ENCODE data around the gene CYB5R3.

The CYB5R3 gene

DNA sequence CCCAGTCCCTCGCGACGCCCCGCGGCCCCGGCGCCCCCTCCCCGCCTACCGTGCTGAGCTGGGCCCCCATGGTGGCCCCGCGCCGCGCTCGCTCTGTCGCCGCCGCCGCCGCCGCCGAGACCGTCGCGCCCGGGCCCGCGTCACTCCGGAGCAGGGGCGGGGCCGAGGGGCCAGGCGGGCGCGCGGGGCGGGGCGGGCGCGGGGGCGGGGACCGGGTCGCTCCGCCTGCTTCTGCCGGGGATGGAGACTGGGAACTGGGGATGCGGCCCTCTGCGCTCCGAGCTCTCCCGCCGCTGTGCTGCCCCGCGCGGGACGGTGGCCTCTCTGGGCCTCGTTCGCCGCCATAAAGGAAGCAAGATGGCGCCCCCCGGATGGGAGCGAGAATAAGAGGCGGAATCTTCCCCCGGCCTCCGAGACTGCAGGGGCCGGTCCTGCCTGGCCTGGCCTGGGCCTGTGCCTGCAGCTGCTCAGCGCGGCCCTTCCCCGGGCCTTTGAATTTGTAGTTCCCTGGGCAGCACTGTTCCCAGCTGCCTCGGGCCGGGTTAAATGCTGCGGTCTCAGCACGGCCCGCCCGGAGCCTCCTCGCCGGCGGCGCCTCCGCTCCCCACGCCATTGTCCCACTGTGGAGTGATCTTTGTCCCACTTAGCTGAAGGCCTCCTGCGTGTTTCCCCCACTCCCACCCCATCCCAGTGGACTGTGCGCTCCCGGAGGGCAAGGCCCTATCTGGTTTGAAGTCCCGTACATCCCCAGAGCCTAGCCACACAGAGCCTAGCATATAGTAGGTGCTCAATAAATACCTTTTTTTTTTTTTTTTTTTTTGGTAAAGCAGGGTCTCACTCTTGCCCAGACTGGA is at the start of gene CYB5R3:
CYB5R3 (minus strand) TSS at position 147 of the 854 bp plus-strand sequence; CDS start at position 70, 77 bp downstream.
- DNase-seq, result peak; percentile 40 to 67

DNA sequence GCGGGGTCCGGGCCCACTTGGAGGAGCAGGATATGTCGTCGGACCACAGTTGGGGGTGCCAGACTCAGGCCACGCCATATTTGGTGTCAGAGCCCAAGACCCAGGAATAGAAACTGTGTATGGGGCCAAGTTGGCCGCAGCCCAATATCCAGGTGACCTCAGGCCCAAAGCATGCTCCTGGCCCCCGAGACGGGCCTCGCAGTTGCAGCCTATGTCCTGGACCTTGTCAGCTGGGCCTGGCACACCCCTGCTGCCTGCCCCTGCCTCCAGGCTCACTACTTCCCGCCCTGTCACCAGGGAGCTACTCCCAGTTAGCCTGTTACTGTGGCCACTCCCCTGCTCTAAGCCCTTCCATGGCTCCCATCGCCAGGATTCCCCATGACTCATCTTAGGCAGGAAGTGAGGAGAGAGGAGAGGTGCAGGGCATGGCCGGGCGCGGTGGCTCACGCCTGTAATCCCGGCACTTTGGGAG is 48.4 kb upstream of the CYB5R3 start:
- no peak for DNase-seq

DNA sequence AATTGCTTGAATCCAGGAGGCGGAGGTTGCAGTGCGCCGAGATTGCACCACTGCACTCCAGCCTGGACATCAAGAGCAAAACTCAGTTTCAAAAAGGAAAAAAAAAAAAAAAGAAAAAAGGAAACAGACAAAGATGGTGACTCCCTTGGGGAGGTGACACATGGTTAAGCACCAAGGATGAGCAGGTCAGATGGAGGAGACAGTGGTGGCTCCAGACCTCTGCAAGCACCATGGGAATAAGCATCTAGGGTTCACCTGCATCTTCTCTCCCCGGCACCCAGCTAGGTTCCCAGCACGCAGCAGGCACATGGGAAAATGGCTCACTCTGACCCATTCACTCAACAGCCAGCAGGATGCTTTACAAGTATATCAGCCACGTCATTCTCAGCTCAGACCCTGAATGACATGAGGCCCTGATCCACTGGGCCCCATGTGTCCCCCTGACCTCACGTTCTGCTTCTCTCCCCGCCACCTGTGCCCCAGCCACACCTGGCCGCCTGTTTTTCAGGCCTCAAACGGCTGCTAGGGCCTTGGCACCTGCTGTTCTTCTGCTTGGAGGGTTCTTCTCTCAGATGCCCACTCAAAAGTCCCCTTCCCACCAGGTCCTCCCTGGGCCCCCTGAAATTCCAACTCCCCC is 47.3 kb upstream of the CYB5R3 start:
- no peak for DNase-seq

DNA sequence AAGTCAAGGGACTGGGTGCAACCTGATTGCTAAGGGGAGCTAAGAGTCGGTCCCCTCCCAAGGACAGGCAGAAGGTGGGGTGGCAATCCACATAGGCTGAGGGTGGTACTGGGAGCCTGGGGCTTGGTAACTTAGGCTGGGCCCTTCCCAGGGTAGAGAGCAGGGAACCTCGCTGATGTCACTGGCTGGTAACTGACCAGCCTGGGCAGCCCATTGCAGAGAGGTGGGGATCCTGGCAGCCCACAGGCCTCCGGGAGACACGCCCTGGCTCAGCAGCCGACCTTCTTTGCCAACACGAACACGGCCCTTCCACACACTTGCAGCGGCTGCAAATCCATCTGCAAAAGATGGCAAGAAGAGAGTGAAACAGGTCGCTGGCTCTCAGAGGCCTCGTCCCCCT is 46.1 kb upstream of the CYB5R3 start:
- DNase-seq, result no peak

DNA sequence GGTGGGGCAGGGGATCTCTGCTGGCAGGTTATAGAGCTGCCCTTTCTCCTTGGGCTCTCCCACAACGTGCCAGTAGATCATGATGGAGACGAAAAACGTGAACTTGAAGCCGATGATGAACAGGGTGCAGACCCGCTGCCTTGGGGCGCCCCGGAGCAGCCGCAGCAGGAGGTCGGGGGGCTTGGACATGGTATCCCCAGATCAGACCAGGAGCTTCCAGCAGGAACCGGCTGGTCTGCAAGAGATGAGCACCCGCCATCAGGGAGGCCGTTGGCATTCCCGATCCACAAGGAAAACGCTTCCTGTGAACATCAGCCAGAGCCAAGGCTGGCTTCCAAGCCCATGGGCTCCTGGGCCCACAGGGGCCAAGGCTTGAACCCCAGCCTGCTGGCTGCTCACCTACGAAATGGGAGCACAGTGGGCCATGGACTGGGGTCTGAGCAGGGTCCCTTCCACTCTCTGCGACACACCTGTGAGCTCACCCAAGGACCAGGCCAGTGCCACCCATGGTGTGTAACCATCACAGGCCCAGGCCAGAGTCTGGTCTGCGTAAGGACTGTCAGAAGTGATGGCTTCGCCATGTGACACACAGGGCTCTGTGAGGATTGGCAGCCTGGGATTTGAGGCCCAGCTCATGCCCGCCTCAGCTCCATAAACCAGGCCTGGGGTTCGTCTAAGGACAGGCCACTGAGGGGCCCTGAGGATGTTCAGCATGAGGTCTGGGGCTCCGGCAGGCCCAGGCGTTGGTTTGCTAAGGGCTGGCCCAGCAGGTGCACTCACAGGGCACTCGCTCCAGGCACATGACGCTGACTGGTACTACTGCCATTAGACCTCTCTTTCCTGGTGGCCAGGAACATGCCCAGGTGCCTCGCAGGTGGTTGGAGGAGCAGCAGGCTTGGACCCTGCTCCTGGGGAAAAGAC is 44.8 kb upstream of the CYB5R3 start:
- DNase-seq, result no peak

DNA sequence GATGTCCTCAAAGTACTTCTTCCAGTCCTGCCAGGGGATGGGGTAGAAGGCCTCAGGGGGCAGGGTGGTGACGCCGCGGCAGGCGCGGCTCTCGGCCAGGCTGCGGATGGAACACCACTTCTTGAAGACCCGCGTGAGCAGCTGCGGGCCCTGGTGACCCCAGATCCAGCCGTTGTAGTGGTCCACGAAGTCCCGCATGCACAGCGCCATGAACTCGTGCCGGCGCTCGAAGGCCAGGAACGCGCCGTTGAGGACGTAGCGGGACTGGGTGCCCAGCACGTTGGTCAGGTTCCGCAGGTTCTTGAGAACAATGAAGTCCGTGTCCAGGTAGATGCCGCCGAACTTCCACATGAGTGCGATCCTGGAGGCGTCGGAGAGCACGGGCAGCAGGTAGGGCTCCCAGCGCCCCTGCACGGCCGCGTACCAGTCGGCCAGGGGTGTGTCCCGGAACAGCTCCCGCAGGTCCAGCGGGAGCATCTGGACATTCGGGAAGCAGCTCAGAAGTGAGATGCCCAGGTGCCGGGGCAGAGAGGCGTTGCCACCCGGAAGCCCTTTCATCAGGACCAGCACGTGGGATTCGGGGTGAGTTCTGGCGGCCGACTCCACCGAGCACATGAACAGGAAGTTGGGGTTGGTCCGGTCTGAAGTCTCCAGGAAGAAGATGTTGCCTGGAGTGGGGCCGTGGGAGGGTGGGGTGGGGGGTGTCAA is 44.0 kb upstream of the CYB5R3 start:
- DNase-seq, result no peak

DNA sequence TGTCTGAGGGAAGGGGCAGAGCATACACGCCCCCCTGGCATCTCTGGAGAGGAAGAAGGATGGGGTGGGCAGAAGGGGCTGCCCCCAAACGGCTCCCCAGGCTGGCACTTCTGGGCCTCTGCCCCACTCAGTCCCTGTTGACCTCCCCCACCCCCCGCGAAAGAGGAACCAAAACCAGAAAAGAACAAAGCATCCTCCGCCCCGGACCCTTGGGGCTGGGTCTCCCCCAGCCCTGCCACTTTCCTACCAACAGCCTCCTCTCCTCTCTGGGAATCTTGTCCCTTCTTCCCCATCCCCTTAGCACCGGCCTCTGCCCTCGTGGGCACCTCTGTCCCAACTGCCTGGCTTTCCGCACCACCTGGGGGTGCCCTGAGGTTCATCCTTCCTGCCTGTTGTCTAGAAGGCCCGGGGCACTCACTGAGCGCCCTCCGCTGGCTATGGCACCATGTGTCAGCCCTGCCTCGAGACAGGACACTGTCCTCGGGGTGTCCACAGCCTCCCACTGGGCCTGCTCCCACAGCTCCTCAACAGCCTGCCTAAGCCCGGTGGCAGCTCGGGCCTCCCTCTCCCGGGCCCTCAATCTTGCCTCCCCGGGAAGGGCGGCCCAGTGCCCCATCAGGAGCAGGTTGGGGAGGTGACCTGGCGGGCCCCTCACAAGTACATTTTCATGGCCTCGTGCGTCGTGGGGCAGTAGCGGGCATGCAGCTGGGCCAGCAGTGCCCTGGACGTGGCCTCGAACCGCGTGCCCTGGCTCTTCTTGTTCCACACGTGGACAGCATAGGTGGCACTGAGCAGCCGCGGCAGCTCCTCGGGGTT is 43.3 kb upstream of the CYB5R3 start:
- no peak for DNase-seq

DNA sequence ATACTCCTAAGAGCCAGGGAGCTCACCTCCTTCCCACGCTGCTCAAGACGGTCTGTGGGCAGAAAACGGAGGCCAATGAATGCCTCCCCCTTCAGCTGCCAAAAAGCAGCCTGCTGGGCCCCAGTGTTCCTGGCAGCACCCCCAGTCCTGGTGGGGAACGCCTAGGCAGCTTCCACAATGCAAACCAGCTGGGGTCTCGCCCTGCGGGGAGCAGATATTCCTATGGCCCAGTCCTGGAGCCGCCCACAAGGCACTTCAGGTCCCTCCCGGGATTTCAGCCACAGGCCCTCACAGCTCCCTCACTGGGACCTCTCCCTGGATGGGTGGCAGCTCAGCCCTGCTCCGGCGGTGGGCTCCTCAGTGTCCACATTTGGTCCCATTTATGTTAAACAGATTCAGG is 42.2 kb upstream of the CYB5R3 start:
- no peak for DNase-seq

DNA sequence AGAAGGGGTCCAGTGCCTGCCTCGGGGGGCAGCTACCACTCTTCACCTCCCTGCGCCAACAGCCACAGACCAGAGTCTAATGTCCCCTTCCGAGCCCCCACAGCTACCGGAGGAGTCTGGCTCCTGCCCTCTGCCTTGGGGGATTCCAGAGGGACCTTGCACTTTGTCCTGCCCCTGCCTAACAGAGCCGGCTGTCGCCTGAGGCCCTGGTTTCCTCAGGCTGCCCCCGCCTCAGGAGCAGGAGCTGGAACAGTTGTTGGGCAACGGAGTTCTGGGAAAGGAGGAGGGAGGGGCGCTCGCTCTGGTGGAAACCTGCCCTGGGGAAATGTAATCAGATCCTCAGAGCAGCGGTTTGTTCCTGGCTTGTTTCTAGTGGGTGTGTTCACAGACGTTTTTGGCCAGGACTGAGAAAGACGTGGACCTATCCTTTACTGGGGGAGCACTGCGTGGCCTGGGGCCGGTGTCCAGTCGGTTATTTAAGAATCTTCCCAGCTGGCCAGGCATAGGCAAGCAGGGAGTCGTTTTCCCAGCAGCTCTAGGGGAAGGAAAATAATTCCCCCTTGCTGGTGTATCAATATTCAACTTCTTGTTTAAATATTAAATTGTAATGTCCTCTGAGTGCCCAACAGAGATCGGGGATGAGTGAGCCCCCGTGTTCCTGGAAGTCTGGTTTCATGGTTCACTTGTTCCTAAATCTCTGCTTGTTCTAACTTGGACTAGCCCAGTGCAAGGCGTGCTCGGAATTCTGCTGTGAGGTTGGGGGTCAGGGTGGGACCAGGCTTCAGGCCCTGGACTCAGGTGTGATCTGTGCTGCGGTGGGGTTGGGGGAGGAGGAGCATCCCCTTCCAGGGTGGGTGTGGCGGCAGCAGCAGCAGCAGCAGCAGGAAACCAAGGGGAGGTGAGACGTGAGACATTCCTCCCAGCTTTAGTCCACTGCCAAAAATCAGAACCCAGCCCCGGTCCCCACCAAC is 39.3 kb upstream of the CYB5R3 start:
- DNase-seq, result peak; percentile 46 to 78

DNA sequence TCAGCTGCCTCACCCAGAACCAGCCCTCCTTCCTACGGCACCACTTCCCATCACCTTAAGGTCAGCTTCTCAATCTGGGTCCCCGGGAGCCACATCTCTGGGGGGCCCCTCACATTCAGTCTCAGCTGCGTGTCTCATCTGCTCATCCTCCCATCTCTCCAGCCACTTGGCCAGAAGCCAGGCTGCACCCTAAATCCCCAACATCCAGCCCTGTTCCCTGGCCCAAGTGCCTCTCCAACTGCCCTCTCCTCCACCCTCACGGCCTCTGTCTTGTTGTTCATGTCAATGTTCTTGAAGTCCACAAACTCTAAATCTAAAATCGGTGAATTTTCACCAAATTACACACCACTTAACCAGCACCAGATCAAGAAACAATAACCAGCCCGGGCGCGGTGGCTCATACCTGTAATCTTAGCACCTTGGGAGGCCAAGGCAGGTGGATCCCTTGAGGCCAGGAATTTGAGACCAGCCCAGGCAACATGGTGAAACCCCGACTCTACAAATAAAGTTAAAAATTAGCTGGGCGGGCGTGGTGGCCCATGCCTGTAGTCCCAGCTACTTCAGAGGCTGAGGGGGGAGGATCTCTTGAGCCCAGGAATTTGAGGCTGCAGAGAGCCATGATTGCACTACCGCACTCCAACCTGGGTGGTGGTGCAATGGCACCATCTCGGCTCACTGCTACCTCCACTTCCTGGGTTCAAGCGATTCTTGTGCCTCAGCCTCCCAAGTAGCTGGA is 37.7 kb upstream of the CYB5R3 start:
- DNase-seq, result no peak

DNA sequence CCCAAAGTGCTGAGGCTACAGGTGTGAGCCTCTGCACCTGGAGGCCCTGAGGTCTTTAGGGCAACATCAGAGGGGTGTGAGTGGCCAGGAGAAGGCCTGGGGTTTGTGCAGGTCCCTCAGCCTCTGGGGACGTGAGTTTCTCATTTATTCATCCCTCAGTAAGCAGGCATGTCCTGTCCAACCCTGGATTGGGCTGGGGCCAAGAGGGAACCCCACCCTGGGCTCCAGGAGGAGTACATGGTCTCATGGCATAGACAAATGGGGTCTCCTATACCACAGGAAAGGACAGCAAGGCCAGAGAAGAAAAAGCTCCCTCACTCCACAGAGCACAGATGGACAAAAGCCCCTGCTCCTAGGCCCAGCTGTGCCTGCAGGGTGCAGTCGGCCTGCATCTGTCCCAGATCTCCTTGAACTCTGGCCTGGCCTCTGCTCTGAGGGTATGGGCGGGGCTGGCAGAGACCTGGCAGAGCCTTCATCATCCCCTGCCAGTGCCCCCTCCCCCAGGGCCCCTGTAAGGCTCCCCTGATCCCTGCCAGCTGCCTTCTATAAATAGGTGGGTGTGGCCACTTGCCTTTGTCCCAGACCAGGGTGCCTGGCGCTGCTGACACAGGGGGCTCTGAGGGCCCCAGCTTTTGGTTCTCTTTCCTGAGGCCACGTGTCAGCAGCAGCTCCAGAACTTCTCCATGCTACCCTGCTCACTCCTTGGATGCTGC is 36.9 kb upstream of the CYB5R3 start:
- DNase-seq, result peak in 1 of 2 experiments; percentile 58

DNA sequence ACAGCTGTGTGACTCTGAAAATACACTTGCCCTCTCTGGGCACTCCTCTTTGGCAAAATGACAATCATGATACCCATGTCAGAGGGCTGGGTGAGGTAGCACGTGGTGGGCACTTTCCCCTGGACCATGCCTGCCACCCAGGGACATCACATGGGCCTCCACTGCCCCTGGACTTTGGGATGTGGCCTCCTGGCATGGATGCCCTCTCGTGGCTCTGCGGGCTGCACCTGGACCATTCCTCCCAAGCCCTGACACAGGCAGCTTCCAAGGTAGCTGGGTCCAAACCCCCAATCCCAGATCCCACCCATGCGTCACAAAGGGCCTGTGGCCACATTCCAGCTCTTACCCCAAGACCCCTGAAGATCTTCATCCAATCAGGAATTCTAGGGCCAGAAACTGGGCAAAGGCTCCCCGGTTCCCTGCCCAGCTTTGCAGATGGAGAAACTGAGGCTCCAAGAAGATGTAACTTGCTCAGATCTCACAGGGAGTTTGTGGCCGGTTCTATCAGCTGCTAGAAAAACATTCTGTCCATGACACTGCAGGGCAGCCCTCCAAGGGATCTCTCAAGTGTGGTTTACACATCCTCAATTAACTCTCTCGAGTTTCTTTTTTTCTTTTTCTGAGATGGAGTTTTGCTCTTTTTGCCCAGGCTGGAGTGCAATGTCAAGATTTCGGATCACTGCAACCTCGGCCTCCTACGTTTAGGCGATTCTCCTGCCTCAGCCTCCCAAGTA is 35.4 kb upstream of the CYB5R3 start:
- DNase-seq, result no peak

DNA sequence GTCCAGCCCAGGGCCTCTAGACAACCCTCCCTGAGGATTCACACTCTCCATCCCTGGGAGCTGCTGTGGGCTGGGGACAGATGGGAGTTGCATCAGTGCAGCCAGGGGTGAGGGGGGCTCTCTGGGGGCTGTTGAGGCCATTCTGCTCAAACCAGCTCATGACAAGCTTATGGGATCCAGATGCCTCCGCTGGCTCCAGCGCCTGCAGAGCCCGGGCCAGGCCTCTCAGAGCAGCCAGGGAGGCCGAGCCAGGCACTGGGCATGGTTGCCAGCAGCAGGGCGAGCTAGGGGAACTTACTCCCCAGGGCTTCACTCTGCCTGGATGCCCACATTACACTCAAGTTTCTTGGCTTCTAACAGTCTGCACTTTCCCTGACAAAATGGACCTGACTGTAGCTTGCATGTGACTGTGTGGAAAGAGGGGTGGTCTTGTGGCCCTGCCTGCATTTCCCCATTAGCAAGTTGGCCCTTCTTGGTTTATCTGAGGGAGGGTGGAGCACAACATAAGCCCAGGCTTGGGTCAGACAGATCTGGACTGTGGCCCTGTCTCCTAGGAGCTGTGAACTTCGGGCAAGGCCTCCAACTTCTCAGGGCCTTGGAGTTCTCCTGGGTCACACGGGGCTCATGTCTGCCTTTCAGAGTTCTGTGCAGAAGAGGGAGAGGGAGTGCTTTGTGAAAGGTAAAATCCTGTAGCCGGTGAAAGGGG is 34.5 kb upstream of the CYB5R3 start:
- peak; percentile 89 to 96 for DNase-seq

DNA sequence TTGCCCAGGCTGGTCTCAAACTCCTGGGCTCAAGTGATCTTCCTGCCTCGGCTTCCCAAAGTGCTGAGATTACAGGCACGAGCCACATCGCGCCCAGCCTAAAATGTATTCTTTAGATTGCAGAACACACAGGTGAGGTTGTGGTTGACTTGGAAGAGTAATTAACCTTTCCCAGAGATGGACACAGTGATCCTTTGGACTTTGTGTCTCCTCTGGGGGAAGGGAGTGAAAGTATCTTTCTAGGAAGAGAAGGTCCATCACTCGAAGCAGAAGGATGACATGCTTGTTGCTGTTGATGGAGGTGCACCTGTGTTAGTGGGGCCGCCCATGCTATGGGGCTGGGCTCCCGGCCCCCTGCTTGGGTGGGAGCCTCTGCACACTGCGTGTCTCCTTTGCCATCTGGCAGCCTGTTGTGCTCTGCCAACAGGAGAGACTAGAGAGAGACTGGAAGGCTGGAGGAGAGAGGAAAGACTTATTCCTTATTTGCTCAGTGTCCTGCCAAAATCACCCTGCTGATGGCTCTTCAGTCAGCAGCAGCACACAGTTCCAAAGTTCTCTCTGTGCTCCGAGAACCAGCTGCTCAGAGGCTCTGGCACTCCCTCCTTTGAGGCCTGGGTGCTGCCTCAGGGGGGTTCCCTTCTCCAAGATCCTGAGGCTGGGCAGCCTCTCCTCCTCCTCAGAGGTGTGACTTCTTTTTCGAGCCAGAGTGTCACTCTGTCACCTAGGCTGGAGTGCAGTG is 33.1 kb upstream of the CYB5R3 start:
- peak; percentile 35 to 83 for DNase-seq

DNA sequence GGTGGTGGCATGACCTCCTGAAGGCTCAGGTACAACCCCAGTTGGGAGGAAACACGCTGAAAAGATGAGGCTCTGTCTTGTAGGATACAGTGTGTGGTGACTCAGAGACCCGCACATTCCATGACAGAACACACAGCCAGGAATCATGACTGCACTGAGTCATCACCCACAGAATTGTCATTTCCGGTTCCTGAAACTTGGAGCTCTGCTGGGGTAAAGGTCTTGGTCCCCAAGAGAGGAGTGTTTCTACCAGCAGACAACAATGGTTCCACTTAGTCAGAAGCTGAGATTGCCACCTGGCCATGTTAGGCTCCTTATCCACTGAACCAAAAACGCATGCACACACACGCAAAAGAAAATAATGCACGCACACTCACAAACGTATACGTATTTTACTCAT is 31.5 kb upstream of the CYB5R3 start:
- DNase-seq, result no peak

DNA sequence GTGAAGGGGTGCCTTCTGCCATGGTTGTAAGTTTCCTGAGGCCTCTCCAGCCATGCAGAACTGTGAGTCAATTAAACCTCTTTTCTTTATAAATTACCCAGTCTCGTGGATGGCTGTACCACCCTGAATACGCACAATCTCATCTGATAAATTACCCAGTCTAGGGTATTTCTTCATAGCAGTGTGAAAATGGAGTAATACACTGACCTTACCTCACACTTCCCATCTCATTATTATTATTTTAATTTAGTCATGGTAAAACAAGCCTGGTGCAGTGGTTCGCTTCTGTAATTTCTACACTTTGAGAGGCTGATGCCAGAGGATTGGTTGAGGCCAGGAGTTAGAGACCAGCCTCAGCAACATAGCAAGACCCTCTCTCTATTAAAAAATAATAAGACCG is 30.5 kb upstream of the CYB5R3 start:
- no peak for DNase-seq

DNA sequence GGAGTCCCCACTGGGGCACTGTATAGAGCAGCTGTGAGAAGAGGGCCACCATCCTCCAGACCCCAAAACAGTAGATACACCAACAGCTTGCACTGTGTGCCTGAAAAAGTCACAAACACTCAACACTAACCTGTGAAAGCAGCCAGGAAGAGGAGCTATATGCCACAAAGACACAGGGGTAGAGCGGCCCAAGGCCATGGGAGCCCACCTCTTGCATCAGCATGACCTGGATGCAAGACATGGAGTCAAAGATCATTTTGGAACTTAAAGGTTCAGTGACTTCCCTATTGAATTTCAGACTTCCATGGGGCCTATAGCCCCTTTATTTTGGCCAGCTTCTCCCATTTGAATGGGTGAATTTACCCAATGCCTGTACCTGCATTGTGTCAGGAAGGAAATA is 29.7 kb upstream of the CYB5R3 start:
- DNase-seq, result no peak
